Sciatic nerve (tissue), 2 donors: ENCODE measurements around the gene CLK1. TPM values are rescaled to one million over a fixed set of nuclear protein-coding genes. Genes with fewer than 3 reads are reported as not detected.
A peak's percentile ranks its signal among the peaks of the same experiment; 100 is the strongest.

Experiments used
- ATAC-seq: fragments of 200-7000 bp; cut with Tn5 transposase; one replicate; pipeline ENCODE4 v1.9.1; 2020; ENCODE audit warnings: mild to moderate bottlenecking, moderate library complexity
- DNase-seq: peaks from one replicate; pipeline ENCODE4 v3.0.0-alpha.2; 2020; ENCODE audit warnings: low spot score
- intact Hi-C: fragments of 100-400 bp; cut with DNase I; formaldehyde crosslinking; loops from one replicate; pipeline ENCODE4 v1.14.2; 2022
- total RNA-seq: library from RNA; stranded (reverse); fragmentation: NEBNext Ultra II Directional; extraction: Animal tissue kit (Norgen Biotek cat#: 25700); gene quantifications from one replicate; pipeline ENCODE4 v1.2.1, GENCODE V29; 2021
- donor health status: DM: no; HTN: no; CAD: no.
- donor health status: DM: no; HTN: no; CAD: no.

Gene CLK1
- total RNA-seq, 1 donor from 2014 or later, result 358 TPM

DNA sequence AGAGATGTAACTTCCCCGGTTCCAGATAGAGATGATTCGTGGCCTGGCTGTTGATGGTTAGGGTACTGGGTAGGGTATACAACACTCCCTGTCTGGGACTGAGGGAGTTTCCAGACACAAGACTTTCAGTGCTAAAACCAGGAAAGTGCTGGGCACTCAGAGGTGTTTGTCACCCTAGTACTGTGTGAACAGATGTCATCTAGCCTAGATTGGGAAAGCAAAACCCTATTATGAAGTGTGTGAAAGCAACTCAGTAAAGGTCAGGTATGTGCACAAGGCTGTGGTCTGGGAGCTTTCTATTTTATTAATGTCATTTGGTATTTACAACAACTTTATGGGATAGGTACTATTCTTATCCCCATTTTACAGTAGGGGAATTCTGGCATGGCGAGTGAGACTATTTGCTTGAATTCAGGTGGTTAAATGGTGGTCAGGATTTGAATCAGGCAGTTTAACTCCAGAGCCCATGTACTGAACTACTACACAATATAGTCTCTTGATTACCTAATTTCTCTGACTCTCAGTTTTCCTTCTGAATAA, 50.1 kb downstream of the CLK1 start:
- DNase-seq, result no peak
- ATAC-seq, result no peak
- intact Hi-C loops, result no loop called here

DNA sequence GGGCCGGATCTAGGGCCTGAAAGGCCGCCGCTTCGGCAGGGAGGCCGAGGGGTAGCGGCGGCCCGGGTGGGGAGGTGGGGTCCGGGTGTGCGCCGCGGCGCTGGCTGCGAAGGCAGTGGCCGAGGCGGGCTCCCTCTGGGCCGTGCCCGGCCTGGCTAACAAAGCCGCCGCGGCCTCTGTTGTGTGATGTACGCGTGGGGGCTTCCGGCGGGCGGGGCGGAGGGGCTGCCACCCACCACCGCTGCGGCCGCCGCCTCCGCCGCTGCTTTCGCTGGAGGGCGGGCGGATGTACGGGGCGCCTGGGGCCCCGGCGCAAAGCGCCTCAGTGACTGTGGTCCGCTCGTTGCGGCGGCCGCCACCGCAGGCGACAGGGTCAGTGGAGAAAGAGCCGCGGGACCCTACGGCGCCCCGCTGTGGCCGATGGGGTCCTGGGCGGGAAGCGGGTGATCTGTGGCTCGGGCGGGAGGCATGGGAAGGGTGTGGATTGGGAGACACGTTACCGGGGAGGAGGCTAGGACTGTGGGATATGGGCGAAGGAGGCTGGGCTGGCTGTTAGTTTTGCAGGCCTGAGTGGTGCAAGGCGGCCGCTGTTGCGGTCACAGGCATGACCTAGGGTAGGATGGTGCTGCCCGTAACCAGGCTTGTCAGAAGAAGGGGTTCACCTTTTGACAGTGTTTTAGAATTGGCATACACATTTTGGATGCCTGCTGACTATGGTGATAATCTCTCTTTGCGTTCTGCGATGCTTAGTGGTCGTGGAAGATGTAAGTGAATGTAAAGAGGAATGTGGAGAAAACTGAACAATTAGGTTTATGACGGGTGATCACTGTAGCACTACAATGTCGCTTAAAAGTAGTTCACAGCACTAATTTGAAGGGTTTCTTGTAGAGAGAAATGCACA, 52.1 kb downstream of the CLK1 start:
- DNase-seq (peak; percentile 85), ATAC-seq (peak; percentile 37)
- intact Hi-C loops, result no loop called here

DNA sequence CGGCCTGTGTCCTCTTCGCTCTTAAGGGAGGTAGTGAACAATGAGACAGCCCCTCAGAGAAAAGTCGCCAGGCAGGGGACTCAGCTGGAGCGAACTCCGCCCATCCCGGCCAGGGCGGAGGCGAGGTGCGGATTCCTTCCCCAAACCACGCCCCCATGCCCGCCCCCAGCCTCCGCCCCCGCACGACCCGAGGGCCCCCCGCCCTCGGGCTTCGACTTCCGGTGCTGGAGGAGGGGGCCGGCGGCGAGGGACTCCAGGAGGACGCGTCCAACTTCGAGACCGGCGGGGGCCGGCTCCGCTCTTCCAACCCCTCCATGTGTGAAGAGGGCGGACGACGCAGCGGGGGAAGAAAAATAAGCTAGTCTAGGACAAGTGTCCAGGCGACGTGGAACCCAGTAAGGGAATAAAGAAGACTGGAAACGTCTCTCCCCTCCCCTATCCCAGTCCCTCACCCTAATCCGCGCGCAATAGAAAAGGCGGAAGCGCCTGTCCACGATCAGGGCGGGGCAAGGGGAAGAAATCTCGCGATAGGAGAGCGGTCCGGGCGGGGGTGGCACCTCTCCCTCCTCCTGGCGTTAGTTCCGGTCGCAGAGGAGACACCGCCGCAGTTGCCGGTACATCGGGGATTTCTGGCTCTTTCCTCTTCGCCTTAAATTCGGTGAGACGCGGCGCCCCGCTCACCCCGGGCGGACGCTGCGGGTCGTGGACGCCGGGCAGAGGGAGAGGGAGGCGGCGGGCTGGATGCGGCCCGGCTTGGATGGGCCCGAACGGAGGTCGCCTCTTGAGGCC, 52.9 kb downstream of the CLK1 start, which contains the start of gene BZW1:
TSS of gene BZW1 (plus strand) at position 578 of the 789 bp plus-strand sequence. CDS start 1,308 bp downstream, outside the sequence.
- peak; percentile 99 for DNase-seq
- intact Hi-C loops, result no loop called here
- peak; percentile 97 for ATAC-seq

DNA sequence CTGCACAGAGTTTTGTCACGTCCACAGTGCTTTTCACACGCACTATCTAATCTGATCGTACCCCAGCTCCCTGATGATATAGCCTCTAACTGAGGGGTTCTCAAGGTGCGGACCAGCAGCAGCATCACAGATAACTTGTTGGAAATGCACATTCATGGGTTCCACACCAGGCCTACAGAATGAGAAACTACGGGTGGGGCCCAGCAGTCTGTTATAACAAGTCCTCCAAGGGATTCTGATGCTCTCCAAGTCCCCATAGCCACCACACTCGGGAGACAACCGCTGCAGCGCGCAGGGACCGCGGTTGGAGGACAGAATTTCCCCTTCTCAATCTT, 53.5 kb downstream of the CLK1 start:
- intact Hi-C loops, result no loop called here
- ATAC-seq (no peak), DNase-seq (no peak)

DNA sequence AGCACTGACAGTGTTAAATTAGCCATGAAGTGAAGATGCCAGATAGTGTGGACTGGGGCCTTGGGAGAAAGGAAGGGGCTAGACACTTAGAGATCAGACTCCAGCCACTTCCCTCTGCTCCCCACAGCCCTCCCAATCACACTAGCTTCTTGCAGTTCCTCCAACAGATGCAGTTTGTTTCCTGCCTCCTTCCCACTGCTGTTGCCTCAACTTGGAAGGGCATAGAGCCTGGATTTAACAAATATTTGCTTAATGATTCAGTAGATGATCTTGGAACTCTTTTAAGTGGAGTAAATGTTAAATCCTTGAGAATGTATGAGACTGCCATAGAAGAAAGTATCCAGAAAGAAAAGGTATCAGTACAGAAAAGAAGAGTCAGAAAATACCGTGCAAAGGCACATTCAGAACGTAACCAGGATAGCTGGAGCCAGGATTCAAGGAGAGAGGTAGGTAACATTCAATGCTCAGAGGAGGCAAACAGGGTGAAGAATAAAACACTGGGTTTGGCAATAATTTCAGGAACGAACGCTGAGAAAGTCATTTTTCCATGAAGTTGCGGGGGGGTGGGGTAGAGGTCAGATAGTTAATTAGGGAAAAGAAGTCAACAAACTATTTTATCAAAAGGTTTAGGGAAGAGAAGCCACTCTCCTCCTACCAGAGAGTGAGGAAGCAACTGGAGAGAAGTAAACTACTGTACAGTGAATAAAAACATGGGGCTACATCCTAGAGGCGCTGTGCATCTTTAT, 54.0 kb downstream of the CLK1 start:
- no peak for DNase-seq
- intact Hi-C loops, result no loop called here
- peak; percentile 14 for ATAC-seq

DNA sequence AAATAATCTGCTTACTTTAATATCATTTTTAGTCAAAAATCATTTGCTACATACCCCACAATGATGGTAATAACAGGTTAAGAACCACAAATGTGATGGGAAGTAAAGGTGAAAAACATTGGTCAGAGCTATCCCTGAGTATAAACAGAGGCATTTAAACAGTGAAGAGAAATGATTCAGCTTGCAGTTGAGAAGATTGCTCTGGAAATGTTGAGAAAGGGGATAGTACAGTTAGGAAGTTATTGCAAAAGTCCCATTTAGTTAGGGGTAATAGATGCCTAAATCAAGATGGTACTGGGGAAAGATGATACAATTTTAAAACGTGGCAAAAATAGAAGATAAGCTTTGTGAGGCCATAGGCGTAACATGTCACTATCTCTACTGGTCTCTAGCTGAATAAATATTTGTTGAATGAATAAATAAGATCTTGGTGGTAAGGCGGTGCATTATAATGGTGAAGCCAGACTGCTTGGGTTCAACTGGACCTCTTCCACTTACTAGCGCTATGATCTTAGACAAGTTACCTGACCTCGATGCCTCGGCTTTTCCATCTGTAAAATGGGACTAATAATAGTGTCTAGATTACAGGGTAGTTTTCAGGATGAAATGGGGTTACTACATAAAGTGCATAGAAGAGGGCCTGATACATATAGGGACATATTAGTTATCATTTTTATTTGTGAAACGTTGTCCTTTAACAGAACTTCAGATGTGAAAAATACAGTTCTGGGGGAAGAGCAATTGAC, 54.8 kb downstream of the CLK1 start:
- DNase-seq (no peak), ATAC-seq (no peak)
- intact Hi-C loops, result no loop called here

Other genes with a start within 250 kb of the CLK1 start
- 282 TPM for gene BZW1, start 52.7 kb downstream of the CLK1 start, total RNA-seq
- gene PPIL3, start 24.4 kb upstream of the CLK1 start, total RNA-seq, result 35.1 TPM
- 19.9 TPM for gene NIF3L1, start 24.7 kb upstream of the CLK1 start, total RNA-seq
- gene ORC2, start 99.0 kb upstream of the CLK1 start, total RNA-seq, result 36.2 TPM
- gene HYCC2, start 207.0 kb upstream of the CLK1 start, total RNA-seq, result 35.0 TPM
- 49.6 TPM for gene NDUFB3, start 207.3 kb upstream of the CLK1 start, total RNA-seq